ENCODE results near the gene ANKS3. TPM values are rescaled to one million over a fixed set of nuclear protein-coding genes. Genes with fewer than 3 reads are reported as not detected.

The ANKS3 gene
- total RNA-seq, 4 donors from 2014 or later = 6.7 to 16.6 (median 9.0) TPM

- H3K27me3 ChIP-seq = no peaks in the 10 kb centered on the region
- H3K36me3 ChIP-seq = peaks cover 0 to 40% of the 10 kb centered on the region in 2 donors
- H3K4me1 ChIP-seq = peaks cover under 1 to 15% of the 10 kb centered on the region in 2 donors
- DNase-seq (no peak), ATAC-seq (no peak)
- H3K9me3 ChIP-seq = no peaks in the 10 kb centered on the region
- no peak for TF ChIP-seq CTCF (IDR thresholded peaks at IDR 0.05 in 4 of 5, conservative IDR thresholded peaks at IDR 0.05 in 1 of 5)
- peak overlapping the region in 2 of 4 donors; percentile 70 to 79 for H3K27ac ChIP-seq
- no peak overlapping the region for H3K4me3 ChIP-seq
- in situ Hi-C loops (cut with MboI; ENCODE audit: low sequenced_read_pairs in 4 of 4) = no loop called here
- intact Hi-C loops (cut with DNase I; ENCODE audit: low total_unique reads) = no loop called here
Measured at GRCh38 chr16:4678596-4678995, 55.5 kb downstream of the ANKS3 start.

GRCh38 chr16:4677994-4678393 is 56.1 kb downstream of the ANKS3 start:
- peaks cover 0 to 15% of the 10 kb centered on the region in 2 donors for H3K4me1 ChIP-seq
- H3K27ac ChIP-seq = peak overlapping the region in 3 of 4 donors; percentile 72 to 79 (median 79)
- TF ChIP-seq POLR2A (IDR thresholded peaks at IDR 0.05) (no peak), CTCF (IDR thresholded peaks at IDR 0.05 in 4 of 5, conservative IDR thresholded peaks at IDR 0.05 in 1 of 5) (no peak)
- no peak overlapping the region for H3K4me3 ChIP-seq
- intact Hi-C loops (cut with DNase I; ENCODE audit: low total_unique reads) (no loop called here), in situ Hi-C loops (cut with MboI; ENCODE audit: low sequenced_read_pairs in 4 of 4) (no loop called here)
- DNase-seq = peak in 1 of 2 donors; percentile 10
- peaks cover 0 to 38% of the 10 kb centered on the region in 2 donors for H3K36me3 ChIP-seq
- H3K9me3 ChIP-seq = no peaks in the 10 kb centered on the region
- no peaks in the 10 kb centered on the region for H3K27me3 ChIP-seq
- ATAC-seq = no peak

- H3K36me3 ChIP-seq = peaks cover 0 to 33% of the 10 kb centered on the region in 2 donors
- intact Hi-C loops (cut with DNase I; ENCODE audit: low total_unique reads) (no loop called here), in situ Hi-C loops (cut with MboI; ENCODE audit: low sequenced_read_pairs in 4 of 4) (no loop called here)
- H3K9me3 ChIP-seq = no peaks in the 10 kb centered on the region
- ATAC-seq (peak; percentile 33 to 66), DNase-seq (peak in 1 of 2 donors; percentile 83)
- H3K4me3 ChIP-seq = no peak overlapping the region
- H3K4me1 ChIP-seq = peaks cover 2 to 21% of the 10 kb centered on the region in 2 donors
- TF ChIP-seq POLR2A (IDR thresholded peaks at IDR 0.05) (no peak), CTCF (IDR thresholded peaks at IDR 0.05 in 4 of 5, conservative IDR thresholded peaks at IDR 0.05 in 1 of 5) (no peak)
- no peaks in the 10 kb centered on the region for H3K27me3 ChIP-seq
- peak overlapping the region; percentile 52 to 79 (median 76) for H3K27ac ChIP-seq
Measured at GRCh38 chr16:4677390-4677789, 56.7 kb downstream of the ANKS3 start.

GRCh38 chr16:4676831-4677230 is 57.2 kb downstream of the ANKS3 start:
- H3K4me3 ChIP-seq = no peak overlapping the region
- peaks cover 0 to 30% of the 10 kb centered on the region in 2 donors for H3K36me3 ChIP-seq
- no peak for TF ChIP-seq POLR2A (IDR thresholded peaks at IDR 0.05)
- no peak for TF ChIP-seq CTCF (IDR thresholded peaks at IDR 0.05 in 4 of 5, conservative IDR thresholded peaks at IDR 0.05 in 1 of 5)
- no peaks in the 10 kb centered on the region for H3K27me3 ChIP-seq
- intact Hi-C loops (cut with DNase I; ENCODE audit: low total_unique reads) = no loop called here
- ATAC-seq = peak; percentile 25 to 40
- H3K9me3 ChIP-seq = no peaks in the 10 kb centered on the region
- DNase-seq = no peak
- H3K27ac ChIP-seq = peak overlapping the region; percentile 52 to 79 (median 76)
- H3K4me1 ChIP-seq = peaks cover 6 to 25% of the 10 kb centered on the region in 2 donors
- in situ Hi-C loops (cut with MboI; ENCODE audit: low sequenced_read_pairs in 4 of 4) = no loop called here

All from gastrocnemius medialis (tissue), 4 donors.